ENCODE results near the gene FOXS1. TPM values are rescaled to one million over a fixed set of nuclear protein-coding genes. Genes with fewer than 3 reads are reported as not detected.
A peak's percentile ranks its signal among the peaks of the same experiment; 100 is the strongest.

FOXS1 gene
- total RNA-seq, 6 experiments from 2014 or later, result 0.15 to 0.31 TPM; not detected in 4

DNA sequence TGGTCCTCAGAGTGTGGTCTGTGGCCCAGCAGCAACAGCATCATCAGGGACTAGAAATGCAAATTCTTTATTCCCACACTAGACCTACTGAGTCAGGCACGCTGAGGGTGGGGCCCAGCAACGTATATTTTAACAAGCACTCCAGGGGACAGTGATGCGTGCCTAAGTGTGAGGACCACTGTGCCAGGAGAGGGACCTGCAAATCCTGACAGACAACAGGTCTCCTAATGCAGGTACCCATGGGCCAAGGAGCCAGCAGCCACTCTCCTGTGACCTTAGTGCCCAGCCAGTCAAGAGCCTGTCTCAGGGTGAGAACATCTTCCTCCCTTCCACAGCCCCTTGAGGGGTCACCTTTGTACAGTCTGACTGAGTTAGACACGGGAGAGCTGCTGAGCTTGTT is 34.2 kb downstream of the FOXS1 start:
- intact Hi-C loops (cut with DNase I), result no loop called here
- Histone ChIP-seq H3K9me3 (no peaks in the 10 kb centered on the region), H3K36me3 (no peaks in the 10 kb centered on the region), H3K27me3 (no peaks in the 10 kb centered on the region), H3K4me3 (no peak overlapping the region), H3K27ac (no peak overlapping the region), H3K4me1 (no peaks in the 10 kb centered on the region)
- WGBS (ENCODE audit: insufficient coverage, low coverage, low lambda C conversion rate, missing lambda C conversion rate), result no CpG with 5 or more reads among the region's 4 CpGs
- DNase-seq (no peak), ATAC-seq (no peak)
- TF ChIP-seq POLR2A (IDR thresholded peaks at IDR 0.05), result no peak
- TF ChIP-seq, protein P1, sequence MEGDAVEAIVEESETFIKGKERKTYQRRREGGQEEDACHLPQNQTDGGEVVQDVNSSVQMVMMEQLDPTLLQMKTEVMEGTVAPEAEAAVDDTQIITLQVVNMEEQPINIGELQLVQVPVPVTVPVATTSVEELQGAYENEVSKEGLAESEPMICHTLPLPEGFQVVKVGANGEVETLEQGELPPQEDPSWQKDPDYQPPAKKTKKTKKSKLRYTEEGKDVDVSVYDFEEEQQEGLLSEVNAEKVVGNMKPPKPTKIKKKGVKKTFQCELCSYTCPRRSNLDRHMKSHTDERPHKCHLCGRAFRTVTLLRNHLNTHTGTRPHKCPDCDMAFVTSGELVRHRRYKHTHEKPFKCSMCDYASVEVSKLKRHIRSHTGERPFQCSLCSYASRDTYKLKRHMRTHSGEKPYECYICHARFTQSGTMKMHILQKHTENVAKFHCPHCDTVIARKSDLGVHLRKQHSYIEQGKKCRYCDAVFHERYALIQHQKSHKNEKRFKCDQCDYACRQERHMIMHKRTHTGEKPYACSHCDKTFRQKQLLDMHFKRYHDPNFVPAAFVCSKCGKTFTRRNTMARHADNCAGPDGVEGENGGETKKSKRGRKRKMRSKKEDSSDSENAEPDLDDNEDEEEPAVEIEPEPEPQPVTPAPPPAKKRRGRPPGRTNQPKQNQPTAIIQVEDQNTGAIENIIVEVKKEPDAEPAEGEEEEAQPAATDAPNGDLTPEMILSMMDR (IDR thresholded peaks at IDR 0.05), result no peak

DNA sequence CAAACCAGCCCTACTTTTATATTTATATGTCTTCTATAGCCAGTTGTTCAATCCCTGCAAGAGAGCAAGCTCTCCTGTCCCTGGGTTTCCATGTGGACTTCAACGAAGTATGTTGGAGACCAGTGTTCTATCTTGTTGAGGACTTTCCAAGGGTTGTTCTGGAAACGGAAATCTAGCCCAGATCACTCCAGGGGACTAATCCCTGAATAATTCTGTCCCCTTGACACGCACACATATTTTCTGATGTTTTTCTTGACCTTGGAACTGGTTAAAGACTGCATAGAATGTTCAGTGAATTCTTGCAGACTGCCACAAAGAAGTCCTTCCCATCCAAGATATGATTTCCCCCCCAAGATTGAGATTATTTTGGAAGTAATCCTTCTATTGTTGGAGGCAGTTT is 35.7 kb downstream of the FOXS1 start:
- H3K36me3 ChIP-seq, result no peaks in the 10 kb centered on the region
- H3K27ac ChIP-seq, result no peak overlapping the region
- intact Hi-C loops (cut with DNase I), result no loop called here
- TF ChIP-seq, protein P1 (IDR thresholded peaks at IDR 0.05), result no peak
- no peak for TF ChIP-seq POLR2A (IDR thresholded peaks at IDR 0.05)
- no peaks in the 10 kb centered on the region for H3K9me3 ChIP-seq
- DNase-seq, result no peak
- 80% methylated on average over 2 of the region's 3 CpGs for WGBS (ENCODE audit: insufficient coverage, low coverage, low lambda C conversion rate, missing lambda C conversion rate)
- no peaks in the 10 kb centered on the region for H3K4me1 ChIP-seq
- no peak overlapping the region for H3K4me3 ChIP-seq
- no peaks in the 10 kb centered on the region for H3K27me3 ChIP-seq
- no peak for ATAC-seq

DNA sequence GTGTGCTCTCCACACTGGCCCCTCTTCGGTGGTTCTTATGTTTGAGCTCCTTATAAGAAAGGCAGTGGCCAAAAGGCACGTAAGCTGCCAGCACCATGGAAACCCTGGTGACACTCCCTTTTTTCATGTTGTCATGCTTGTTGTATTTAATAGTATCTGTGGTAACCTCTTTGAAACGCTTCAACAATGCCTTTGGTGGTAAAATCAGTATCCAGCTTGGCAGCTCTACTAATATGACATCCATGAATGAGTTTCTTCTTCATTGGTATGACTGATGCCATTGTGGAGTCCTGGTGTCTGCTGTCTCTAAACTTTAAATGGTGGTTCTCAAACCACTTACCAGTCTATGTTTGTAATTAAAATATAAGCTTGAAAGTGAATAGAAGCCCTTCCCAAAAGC is 36.9 kb downstream of the FOXS1 start:
- TF ChIP-seq, protein P1 (IDR thresholded peaks at IDR 0.05), result no peak
- no peak for TF ChIP-seq POLR2A (IDR thresholded peaks at IDR 0.05)
- ATAC-seq (no peak), DNase-seq (no peak)
- intact Hi-C loops (cut with DNase I), result no loop called here
- Histone ChIP-seq H3K27ac (no peak overlapping the region), H3K36me3 (no peaks in the 10 kb centered on the region), H3K4me1 (no peaks in the 10 kb centered on the region), H3K4me3 (no peak overlapping the region), H3K9me3 (no peaks in the 10 kb centered on the region), H3K27me3 (no peaks in the 10 kb centered on the region)
- WGBS (ENCODE audit: insufficient coverage, low coverage, low lambda C conversion rate, missing lambda C conversion rate), result 87% methylated on average over 2 of the region's 3 CpGs

DNA sequence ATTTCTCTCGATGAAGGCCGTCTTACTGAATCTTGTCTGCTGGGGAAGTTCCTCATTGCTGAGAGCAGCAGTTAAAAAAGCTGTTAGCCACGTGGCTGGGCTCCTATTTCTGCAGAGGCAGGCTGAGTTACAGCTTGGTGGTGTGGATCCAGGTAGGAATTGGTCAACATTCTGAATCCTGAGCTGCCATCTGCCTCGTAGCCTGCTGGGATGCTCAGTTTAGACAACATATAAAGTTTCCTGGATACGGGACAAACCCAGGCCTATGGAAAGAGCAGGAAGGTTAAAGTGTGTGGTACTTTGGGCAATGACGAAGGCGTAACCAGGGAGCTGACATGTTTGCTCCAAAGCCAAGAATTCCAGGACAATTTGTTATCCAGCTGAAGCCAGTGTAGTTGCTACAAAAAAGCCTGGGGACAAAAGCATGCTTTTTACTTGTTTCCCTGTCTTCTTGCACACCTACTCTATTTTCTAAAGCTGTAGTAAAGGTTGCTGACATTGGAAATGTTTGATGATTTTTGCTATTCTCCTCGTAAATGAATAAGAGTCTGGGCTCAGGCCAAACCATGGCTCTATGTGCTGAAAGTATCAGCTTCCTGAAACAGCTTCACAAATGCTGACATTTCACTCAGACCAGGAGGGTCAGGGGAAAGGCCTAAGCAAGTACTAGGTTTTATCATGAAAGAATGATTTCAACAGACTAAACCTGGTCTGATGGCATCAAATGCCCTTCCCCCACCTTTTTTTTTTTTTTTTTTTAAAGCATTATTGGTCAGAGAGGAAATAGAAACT is 38.6 kb downstream of the FOXS1 start:
- Histone ChIP-seq H3K4me1 (no peaks in the 10 kb centered on the region), H3K27me3 (no peaks in the 10 kb centered on the region), H3K36me3 (no peaks in the 10 kb centered on the region), H3K9me3 (no peaks in the 10 kb centered on the region), H3K27ac (no peak overlapping the region), H3K4me3 (no peak overlapping the region)
- DNase-seq (no peak), ATAC-seq (peak in 1 of 4 donors; percentile 46)
- whole genome bisulfite sequencing (ENCODE audit: insufficient coverage, low coverage, low lambda C conversion rate, missing lambda C conversion rate), result 68% methylated on average over 7 of the region's 8 CpGs
- TF ChIP-seq POLR2A (IDR thresholded peaks at IDR 0.05), result no peak
- TF ChIP-seq, protein P1 (IDR thresholded peaks at IDR 0.05), result no peak
- intact Hi-C loops (cut with DNase I), result no loop called here

Data from right lobe of liver (tissue), 6 donors.